Measurements from ENCODE around the gene LPAR3. TPM values are rescaled to one million over a fixed set of nuclear protein-coding genes. Genes with fewer than 3 reads are reported as not detected.

LPAR3 gene
- total and polyA plus RNA-seq, 2 experiments from 2014 or later = 10.4 to 36.9 TPM

- TF ChIP-seq, protein P1, sequence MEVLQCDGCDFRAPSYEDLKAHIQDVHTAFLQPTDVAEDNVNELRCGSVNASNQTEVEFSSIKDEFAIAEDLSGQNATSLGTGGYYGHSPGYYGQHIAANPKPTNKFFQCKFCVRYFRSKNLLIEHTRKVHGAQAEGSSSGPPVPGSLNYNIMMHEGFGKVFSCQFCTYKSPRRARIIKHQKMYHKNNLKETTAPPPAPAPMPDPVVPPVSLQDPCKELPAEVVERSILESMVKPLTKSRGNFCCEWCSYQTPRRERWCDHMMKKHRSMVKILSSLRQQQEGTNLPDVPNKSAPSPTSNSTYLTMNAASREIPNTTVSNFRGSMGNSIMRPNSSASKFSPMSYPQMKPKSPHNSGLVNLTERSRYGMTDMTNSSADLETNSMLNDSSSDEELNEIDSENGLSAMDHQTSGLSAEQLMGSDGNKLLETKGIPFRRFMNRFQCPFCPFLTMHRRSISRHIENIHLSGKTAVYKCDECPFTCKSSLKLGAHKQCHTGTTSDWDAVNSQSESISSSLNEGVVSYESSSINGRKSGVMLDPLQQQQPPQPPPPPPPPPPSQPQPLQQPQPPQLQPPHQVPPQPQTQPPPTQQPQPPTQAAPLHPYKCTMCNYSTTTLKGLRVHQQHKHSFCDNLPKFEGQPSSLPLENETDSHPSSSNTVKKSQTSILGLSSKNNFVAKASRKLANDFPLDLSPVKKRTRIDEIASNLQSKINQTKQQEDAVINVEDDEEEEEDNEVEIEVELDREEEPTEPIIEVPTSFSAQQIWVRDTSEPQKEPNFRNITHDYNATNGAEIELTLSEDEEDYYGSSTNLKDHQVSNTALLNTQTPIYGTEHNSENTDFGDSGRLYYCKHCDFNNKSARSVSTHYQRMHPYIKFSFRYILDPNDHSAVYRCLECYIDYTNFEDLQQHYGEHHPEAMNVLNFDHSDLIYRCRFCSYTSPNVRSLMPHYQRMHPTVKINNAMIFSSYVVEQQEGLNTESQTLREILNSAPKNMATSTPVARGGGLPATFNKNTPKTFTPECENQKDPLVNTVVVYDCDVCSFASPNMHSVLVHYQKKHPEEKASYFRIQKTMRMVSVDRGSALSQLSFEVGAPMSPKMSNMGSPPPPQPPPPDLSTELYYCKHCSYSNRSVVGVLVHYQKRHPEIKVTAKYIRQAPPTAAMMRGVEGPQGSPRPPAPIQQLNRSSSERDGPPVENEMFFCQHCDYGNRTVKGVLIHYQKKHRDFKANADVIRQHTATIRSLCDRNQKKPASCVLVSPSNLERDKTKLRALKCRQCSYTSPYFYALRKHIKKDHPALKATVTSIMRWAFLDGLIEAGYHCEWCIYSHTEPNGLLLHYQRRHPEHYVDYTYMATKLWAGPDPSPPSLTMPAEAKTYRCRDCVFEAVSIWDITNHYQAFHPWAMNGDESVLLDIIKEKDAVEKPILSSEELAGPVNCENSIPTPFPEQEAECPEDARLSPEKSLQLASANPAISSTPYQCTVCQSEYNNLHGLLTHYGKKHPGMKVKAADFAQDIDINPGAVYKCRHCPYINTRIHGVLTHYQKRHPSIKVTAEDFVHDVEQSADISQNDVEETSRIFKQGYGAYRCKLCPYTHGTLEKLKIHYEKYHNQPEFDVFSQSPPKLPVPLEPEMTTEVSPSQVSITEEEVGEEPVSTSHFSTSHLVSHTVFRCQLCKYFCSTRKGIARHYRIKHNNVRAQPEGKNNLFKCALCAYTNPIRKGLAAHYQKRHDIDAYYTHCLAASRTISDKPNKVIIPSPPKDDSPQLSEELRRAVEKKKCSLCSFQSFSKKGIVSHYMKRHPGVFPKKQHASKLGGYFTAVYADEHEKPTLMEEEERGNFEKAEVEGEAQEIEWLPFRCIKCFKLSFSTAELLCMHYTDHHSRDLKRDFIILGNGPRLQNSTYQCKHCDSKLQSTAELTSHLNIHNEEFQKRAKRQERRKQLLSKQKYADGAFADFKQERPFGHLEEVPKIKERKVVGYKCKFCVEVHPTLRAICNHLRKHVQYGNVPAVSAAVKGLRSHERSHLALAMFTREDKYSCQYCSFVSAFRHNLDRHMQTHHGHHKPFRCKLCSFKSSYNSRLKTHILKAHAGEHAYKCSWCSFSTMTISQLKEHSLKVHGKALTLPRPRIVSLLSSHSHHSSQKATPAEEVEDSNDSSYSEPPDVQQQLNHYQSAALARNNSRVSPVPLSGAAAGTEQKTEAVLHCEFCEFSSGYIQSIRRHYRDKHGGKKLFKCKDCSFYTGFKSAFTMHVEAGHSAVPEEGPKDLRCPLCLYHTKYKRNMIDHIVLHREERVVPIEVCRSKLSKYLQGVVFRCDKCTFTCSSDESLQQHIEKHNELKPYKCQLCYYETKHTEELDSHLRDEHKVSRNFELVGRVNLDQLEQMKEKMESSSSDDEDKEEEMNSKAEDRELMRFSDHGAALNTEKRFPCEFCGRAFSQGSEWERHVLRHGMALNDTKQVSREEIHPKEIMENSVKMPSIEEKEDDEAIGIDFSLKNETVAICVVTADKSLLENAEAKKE (CRISPR knock-in tag; IDR thresholded peaks at IDR 0.05) = no peak
- TF ChIP-seq EZH2 (IDR thresholded peaks at IDR 0.05; ENCODE audit: low read depth, unreplicated experiment) (no peak), JUNB (IDR thresholded peaks at IDR 0.05; ENCODE audit: unreplicated experiment) (no peak), ETS1 (IDR thresholded peaks at IDR 0.05) (no peak), NANOG (IDR thresholded peaks at IDR 0.05; ENCODE audit: borderline replicate concordance) (no peak), EZH2phosphoT487 (IDR thresholded peaks at IDR 0.05; ENCODE audit: unreplicated experiment) (no peak), ZNF114 (CRISPR knock-in tag; IDR thresholded peaks at IDR 0.05) (no peak)
These were observed 117.5 kb downstream of the LPAR3 start (continued) for GRCh38 chr1:84775535-84775920.

- no peak overlapping the region for H3K27ac Mint-ChIP-seq
- no peak overlapping the region for H3K27ac ChIP-seq (ENCODE audit: low read depth)
- no peak overlapping the region for H3K4me3 Mint-ChIP-seq
These were observed 118.1 kb downstream of the LPAR3 start for GRCh38 chr1:84774669-84775534.

More at GRCh38 chr1:84774669-84775534, 118.1 kb downstream of the LPAR3 start:
- TF ChIP-seq, protein P2, sequence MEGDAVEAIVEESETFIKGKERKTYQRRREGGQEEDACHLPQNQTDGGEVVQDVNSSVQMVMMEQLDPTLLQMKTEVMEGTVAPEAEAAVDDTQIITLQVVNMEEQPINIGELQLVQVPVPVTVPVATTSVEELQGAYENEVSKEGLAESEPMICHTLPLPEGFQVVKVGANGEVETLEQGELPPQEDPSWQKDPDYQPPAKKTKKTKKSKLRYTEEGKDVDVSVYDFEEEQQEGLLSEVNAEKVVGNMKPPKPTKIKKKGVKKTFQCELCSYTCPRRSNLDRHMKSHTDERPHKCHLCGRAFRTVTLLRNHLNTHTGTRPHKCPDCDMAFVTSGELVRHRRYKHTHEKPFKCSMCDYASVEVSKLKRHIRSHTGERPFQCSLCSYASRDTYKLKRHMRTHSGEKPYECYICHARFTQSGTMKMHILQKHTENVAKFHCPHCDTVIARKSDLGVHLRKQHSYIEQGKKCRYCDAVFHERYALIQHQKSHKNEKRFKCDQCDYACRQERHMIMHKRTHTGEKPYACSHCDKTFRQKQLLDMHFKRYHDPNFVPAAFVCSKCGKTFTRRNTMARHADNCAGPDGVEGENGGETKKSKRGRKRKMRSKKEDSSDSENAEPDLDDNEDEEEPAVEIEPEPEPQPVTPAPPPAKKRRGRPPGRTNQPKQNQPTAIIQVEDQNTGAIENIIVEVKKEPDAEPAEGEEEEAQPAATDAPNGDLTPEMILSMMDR (conservative IDR thresholded peaks at IDR 0.05; ENCODE audit: low read depth in 2 of 2) = peak; percentile 50 to 79
- TF ChIP-seq STAT1 (IDR thresholded peaks at IDR 0.05; ENCODE audit: unreplicated experiment) (no peak), JUNB (IDR thresholded peaks at IDR 0.05; ENCODE audit: unreplicated experiment) (no peak)
- Histone ChIP-seq H3K4me2 (no peak overlapping the region), H3K27me3 (ENCODE audit: insufficient read depth) (no peaks in the 10 kb centered on the region), H3K4me1 (ENCODE audit: insufficient read depth) (no peaks in the 10 kb centered on the region; the same call in 1 of the 2 replicates), H3F3A (replicated peaks; ENCODE audit: low read depth) (no peaks in the 10 kb centered on the region), H3K4me3 (no peak overlapping the region), H3K79me2 (replicated peaks; ENCODE audit: insufficient read depth) (no peaks in the 10 kb centered on the region), H2AFZ (peak overlapping the region; percentile 3), H3K9me2 (ENCODE audit: insufficient read depth) (peaks cover 3% of the 10 kb centered on the region; the same call in 1 of the 2 replicates), H3K36me3 (ENCODE audit: insufficient read depth) (no peaks in the 10 kb centered on the region), H4K20me1 (replicated peaks; ENCODE audit: insufficient read depth) (no peaks in the 10 kb centered on the region)
- ATAC-seq = peak; percentile 91
- DNase-seq (ENCODE audit: low spot score) = peak; percentile 79
- peaks cover 6% of the 10 kb centered on the region for H3K27me3 Mint-ChIP-seq (ENCODE audit: insufficient read depth, low read depth, poor library complexity)
- peaks cover 6% of the 10 kb centered on the region; the same call in 1 of the 3 replicates for H3K4me1 Mint-ChIP-seq
- H3K36me3 Mint-ChIP-seq (ENCODE audit: low read depth) = no peaks in the 10 kb centered on the region
- peaks cover 8% of the 10 kb centered on the region; the same call in 1 of the 3 replicates for H3K9me3 Mint-ChIP-seq

Data from GM23338 (cell line).